Right atrium auricular region (tissue), 2 donors: Measurements from ENCODE around the gene ITPKB. TPM values are rescaled to one million over a fixed set of nuclear protein-coding genes. Genes with fewer than 3 reads are reported as not detected.
"Not testable (repeated sequence)": the region's sequence is repeated elsewhere in the genome, so short reads cannot be mapped to it uniquely, and the experiment has no call there.

Source experiments
- DNase-seq: peaks from one replicate; pipeline ENCODE4 v3.0.0-alpha.2; 2019; ENCODE audit warnings: low spot score
- H3K27ac ChIP-seq, 2 donors: fragments of 200-600 bp; sonication (generic); 1 replicate in 1 of 2; 2 replicates in 1 of 2; pipeline ENCODE4 v1.5.1; 2016 to 2019
- H3K27me3 ChIP-seq, 2 donors: fragments of 200-600 bp; sonication (generic); one replicate each; pipeline versions ENCODE4 v1.5.1 to v1.6.0; 2017 to 2019
- H3K36me3 ChIP-seq: fragments of 200-600 bp; sonication (generic); one replicate; pipeline ENCODE4 v1.5.1; 2016
- H3K4me1 ChIP-seq, 2 donors: fragments of 200-600 bp; sonication (generic); one replicate each; pipeline versions ENCODE4 v1.5.1 to v1.6.0; 2017 to 2019
- H3K4me3 ChIP-seq, 2 donors: fragments of 200-600 bp; sonication (generic); 1 replicate in 1 of 2; 2 replicates in 1 of 2; pipeline ENCODE4 v1.5.1; 2017 to 2019; ENCODE audit warnings: mild to moderate bottlenecking in 1 of 2, moderate library complexity in 1 of 2
- H3K9me3 ChIP-seq, 2 donors: fragments of 200-600 bp; sonication (generic); one replicate each; pipeline ENCODE4 v1.5.1; 2019
- CTCF ChIP-seq, 2 donors: fragments of 200-600 bp; sonication (generic); IDR thresholded peaks; one replicate each; pipeline ENCODE4 v1.5.1; 2019; ENCODE audit warnings: antibody characterized with exemption in 2 of 2
- total RNA-seq, 2 donors: library from RNA; depleted of rRNA; stranded (reverse); fragments of >200 nt; gene quantifications; one replicate each; pipeline ENCODE4 v1.1.0, GENCODE V29; 2016

The ITPKB gene
- total RNA-seq, 2 donors from 2014 or later = 10.8 to 11.0 TPM

GRCh38 chr1:226776975-226777374 lies 37.9 kb upstream of the ITPKB start:
- Histone ChIP-seq H3K4me1 (peaks cover 0 to 5% of the 10 kb centered on the region in 2 donors), H3K27ac (no peak overlapping the region), H3K27me3 (no peaks in the 10 kb centered on the region), H3K4me3 (no peak overlapping the region), H3K36me3 (no peaks in the 10 kb centered on the region), H3K9me3 (peaks cover 0 to 10% of the 10 kb centered on the region in 2 donors)
- no peak for TF ChIP-seq CTCF (IDR thresholded peaks at IDR 0.05)
- DNase-seq = no peak

- no peaks in the 10 kb centered on the region for H3K27me3 ChIP-seq
- DNase-seq = no peak
- H3K9me3 ChIP-seq = peaks cover 0 to 10% of the 10 kb centered on the region in 2 donors
- H3K27ac ChIP-seq = no peak overlapping the region
- peaks cover 0 to 5% of the 10 kb centered on the region in 2 donors for H3K4me1 ChIP-seq
- no peaks in the 10 kb centered on the region for H3K36me3 ChIP-seq
- no peak overlapping the region for H3K4me3 ChIP-seq
- TF ChIP-seq CTCF (IDR thresholded peaks at IDR 0.05) = no peak
Measured at GRCh38 chr1:226776066-226776465, 37.0 kb upstream of the ITPKB start.

GRCh38 chr1:226772446-226773139 lies 33.5 kb upstream of the ITPKB start:
- no peak for TF ChIP-seq CTCF (IDR thresholded peaks at IDR 0.05)
- Histone ChIP-seq H3K27me3 (no peaks in the 10 kb centered on the region), H3K4me1 (no peaks in the 10 kb centered on the region), H3K36me3 (no peaks in the 10 kb centered on the region), H3K9me3 (peaks cover 0 to 10% of the 10 kb centered on the region in 2 donors), H3K27ac (no peak overlapping the region), H3K4me3 (no peak overlapping the region)
- no peak for DNase-seq

- H3K36me3 ChIP-seq, DNase-seq, H3K4me1 ChIP-seq, H3K27ac ChIP-seq, H3K4me3 ChIP-seq, H3K27me3 ChIP-seq, H3K9me3 ChIP-seq: not testable (repeated sequence)
Measured at GRCh38 chr1:226767170-226767569, 28.1 kb upstream of the ITPKB start.

GRCh38 chr1:226766565-226766964 lies 27.5 kb upstream of the ITPKB start:
- DNase-seq = no peak
- TF ChIP-seq CTCF (IDR thresholded peaks at IDR 0.05) = no peak
- H3K27ac ChIP-seq = no peak overlapping the region
- no peaks in the 10 kb centered on the region for H3K4me1 ChIP-seq
- no peaks in the 10 kb centered on the region for H3K27me3 ChIP-seq
- no peaks in the 10 kb centered on the region for H3K36me3 ChIP-seq
- no peak overlapping the region for H3K4me3 ChIP-seq
- H3K9me3 ChIP-seq = no peaks in the 10 kb centered on the region

GRCh38 chr1:226764533-226764932 lies 25.5 kb upstream of the ITPKB start:
- Histone ChIP-seq H3K36me3 (no peaks in the 10 kb centered on the region), H3K9me3 (no peaks in the 10 kb centered on the region), H3K4me1 (no peaks in the 10 kb centered on the region), H3K27ac (no peak overlapping the region), H3K27me3 (no peaks in the 10 kb centered on the region), H3K4me3 (no peak overlapping the region)
- no peak for TF ChIP-seq CTCF (IDR thresholded peaks at IDR 0.05)
- DNase-seq = no peak
